Transverse colon (tissue), 4 donors: ENCODE data around the gene NDE1. TPM values are rescaled to one million over a fixed set of nuclear protein-coding genes. Genes with fewer than 3 reads are reported as not detected.
A peak's percentile ranks its signal among the peaks of the same experiment; 100 is the strongest.

Experiments used
- DNase-seq: peaks from one replicate; pipeline ENCODE4 v3.0.0-alpha.2; 2019
- H3K27ac ChIP-seq, 4 donors: fragments of 200-600 bp; sonication (generic); 2 replicates each; pipeline ENCODE4 v1.5.1; 2016 to 2018; ENCODE audit warnings: inconsistent platforms in 4 of 4
- H3K27me3 ChIP-seq: fragments of 200-600 bp; sonication (generic); 2 replicates; pipeline ENCODE4 v1.5.1; 2017; ENCODE audit warnings: inconsistent platforms
- H3K36me3 ChIP-seq, 4 donors: fragments of 200-600 bp; sonication (generic); 2 replicates each; pipeline ENCODE4 v1.5.1; 2017 to 2019; ENCODE audit warnings: inconsistent platforms in 4 of 4
- H3K4me1 ChIP-seq, 4 donors: fragments of 200-600 bp; sonication (generic); 2 replicates each; pipeline ENCODE4 v1.5.1; 2017 to 2020; ENCODE audit warnings: inconsistent platforms in 4 of 4
- H3K4me3 ChIP-seq, 4 donors: fragments of 200-600 bp; sonication (generic); 1 replicate in 1 of 4; 2 replicates in 3 of 4; pipeline versions ENCODE4 v1.5.1 to v1.6.1; 2017 to 2019; ENCODE audit warnings: inconsistent platforms in 4 of 4
- H3K9me3 ChIP-seq, 2 donors: fragments of 200-600 bp; sonication (generic); 2 replicates each; pipeline ENCODE4 v1.5.1; 2017 to 2019; ENCODE audit warnings: inconsistent platforms in 2 of 2
- EP300 ChIP-seq: sonication (generic); formaldehyde crosslinking; IDR thresholded peaks from one replicate; pipeline ENCODE4 v1.6.1; 2017; ENCODE audit warnings: antibody characterized with exemption, low read depth
- POLR2A ChIP-seq: fragments of 450-650 bp; IDR thresholded peaks from one replicate; pipeline ENCODE4 v1.6.1; 2016; ENCODE audit warnings: antibody characterized with exemption, mild to moderate bottlenecking, moderate library complexity
- POLR2AphosphoS5 ChIP-seq, 3 donors: sonication (generic); formaldehyde crosslinking; IDR thresholded peaks; one replicate each; pipeline ENCODE4 v1.6.1; 2016; ENCODE audit warnings: antibody characterized with exemption in 3 of 3
- WGBS, 2 donors: methylation state at CpG; one replicate each; pipeline ENCODE4 v1.1.5; 2018; ENCODE audit warnings: low coverage in 1 of 2; 5-methylcytosine and 5-hydroxymethylcytosine counted together
- in situ Hi-C, 4 donors: fragments of 200-750 bp; cut with MboI; loops; one replicate each; pipeline versions ENCODE4 v1.15.0 to v1.15.1; 2017; ENCODE audit warnings: low sequenced_read_pairs in 3 of 4, low pct_ligation_motif_present in 1 of 4, low pct_unique_long_range_greater_than_20kb in 1 of 4
- intact Hi-C: fragments of 100-400 bp; cut with DNase I; formaldehyde crosslinking; loops from one replicate; pipeline ENCODE4 v1.15.1; 2023; ENCODE audit warnings: low total_unique reads
- total RNA-seq, 4 donors: library from RNA; depleted of rRNA; stranded (reverse); fragments of >200 nt; gene quantifications; one replicate each; pipeline ENCODE4 v1.1.0, GENCODE V29; 2016
- TF ChIP-seq, protein P1 (sequence below), 5 experiments: fragments of 200-600 bp in 3 of 5; fragments of 450-650 bp in 2 of 5; sonication (generic) in 3 of 5; IDR thresholded peaks; 1 replicate in 2 of 5; 2 replicates in 3 of 5; pipeline ENCODE4 v1.5.1; 2016 to 2017; ENCODE audit warnings: antibody characterized with exemption in 5 of 5, inconsistent platforms in 3 of 5, mild to moderate bottlenecking in 2 of 5, moderate library complexity in 1 of 5

The NDE1 gene
- total RNA-seq, 4 donors from 2014 or later = 21.0 to 47.6 (median 36.3) TPM

DNA sequence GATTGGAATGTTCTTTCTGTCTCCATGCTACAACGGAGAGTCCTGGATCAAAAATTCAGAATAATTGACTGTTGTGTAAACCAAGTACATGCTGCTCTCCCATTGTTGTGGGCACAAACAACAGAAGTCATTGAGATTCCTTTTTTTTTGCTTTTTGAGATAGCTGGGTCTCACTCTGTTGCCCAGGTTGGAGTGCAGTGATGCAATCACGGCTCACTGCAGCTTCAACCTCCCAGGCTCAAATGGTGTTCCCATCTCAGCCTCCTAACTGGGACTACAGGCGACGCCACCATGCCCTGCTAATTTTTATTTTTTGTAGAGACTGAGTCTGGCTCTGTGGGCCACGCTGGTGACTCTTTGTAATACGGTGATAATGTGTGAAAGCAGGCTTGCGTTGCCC is 24.5 kb downstream of the NDE1 start:
- TF ChIP-seq POLR2A (no peak), EP300 (no peak), POLR2AphosphoS5 (IDR thresholded peaks at IDR 0.05) (no peak)
- TF ChIP-seq, protein P1, sequence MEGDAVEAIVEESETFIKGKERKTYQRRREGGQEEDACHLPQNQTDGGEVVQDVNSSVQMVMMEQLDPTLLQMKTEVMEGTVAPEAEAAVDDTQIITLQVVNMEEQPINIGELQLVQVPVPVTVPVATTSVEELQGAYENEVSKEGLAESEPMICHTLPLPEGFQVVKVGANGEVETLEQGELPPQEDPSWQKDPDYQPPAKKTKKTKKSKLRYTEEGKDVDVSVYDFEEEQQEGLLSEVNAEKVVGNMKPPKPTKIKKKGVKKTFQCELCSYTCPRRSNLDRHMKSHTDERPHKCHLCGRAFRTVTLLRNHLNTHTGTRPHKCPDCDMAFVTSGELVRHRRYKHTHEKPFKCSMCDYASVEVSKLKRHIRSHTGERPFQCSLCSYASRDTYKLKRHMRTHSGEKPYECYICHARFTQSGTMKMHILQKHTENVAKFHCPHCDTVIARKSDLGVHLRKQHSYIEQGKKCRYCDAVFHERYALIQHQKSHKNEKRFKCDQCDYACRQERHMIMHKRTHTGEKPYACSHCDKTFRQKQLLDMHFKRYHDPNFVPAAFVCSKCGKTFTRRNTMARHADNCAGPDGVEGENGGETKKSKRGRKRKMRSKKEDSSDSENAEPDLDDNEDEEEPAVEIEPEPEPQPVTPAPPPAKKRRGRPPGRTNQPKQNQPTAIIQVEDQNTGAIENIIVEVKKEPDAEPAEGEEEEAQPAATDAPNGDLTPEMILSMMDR (IDR thresholded peaks at IDR 0.05) = no peak
- intact Hi-C loops (no loop called here), in situ Hi-C loops (no loop called here)
- Histone ChIP-seq H3K9me3 (no peaks in the 10 kb centered on the region), H3K4me1 (peaks cover 10 to 23% (median 17%) of the 10 kb centered on the region in 4 donors), H3K27ac (peak overlapping the region in 1 of 4 donors; percentile 87), H3K27me3 (no peaks in the 10 kb centered on the region), H3K36me3 (peaks cover 0 to 13% (median 5%) of the 10 kb centered on the region in 4 donors), H3K4me3 (no peak overlapping the region)
- no peak for DNase-seq
- 92 to 94% methylated on average over 6 to 7 of the region's 7 CpGs for WGBS, 2 donors

DNA sequence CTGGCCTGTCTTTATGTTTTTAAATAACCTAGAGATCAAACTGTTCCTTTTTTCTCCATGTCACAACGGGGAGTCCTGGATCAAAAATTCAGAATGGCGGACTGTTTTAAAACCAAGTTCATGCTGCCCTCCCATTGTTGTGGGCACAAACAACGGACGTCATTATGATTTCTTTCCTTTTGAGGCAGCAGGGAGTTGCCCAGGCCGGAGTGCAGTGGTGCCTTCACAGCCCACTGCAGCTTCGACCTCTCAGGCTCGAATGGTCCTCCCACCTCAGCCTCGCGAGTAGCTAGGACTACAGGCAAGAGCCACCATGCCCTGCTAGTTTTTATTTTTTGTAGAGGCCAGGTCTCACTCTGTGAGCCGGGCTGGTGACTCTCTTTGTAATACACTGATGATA is 26.5 kb downstream of the NDE1 start:
- Histone ChIP-seq H3K27me3 (no peaks in the 10 kb centered on the region), H3K36me3 (peaks cover 0 to 9% (median 4%) of the 10 kb centered on the region in 4 donors), H3K4me3 (no peak overlapping the region), H3K9me3 (no peaks in the 10 kb centered on the region), H3K4me1 (peaks cover 10 to 23% (median 17%) of the 10 kb centered on the region in 4 donors), H3K27ac (no peak overlapping the region)
- in situ Hi-C loops = no loop called here
- WGBS, 2 donors = 82% methylated on average over 10 of the region's 10 CpGs; no CpG with 5 or more reads in 1 of the 2 donors
- intact Hi-C loops = no loop called here
- TF ChIP-seq EP300 (no peak), POLR2AphosphoS5 (IDR thresholded peaks at IDR 0.05) (no peak), POLR2A (no peak)
- TF ChIP-seq, protein P1 (IDR thresholded peaks at IDR 0.05) = no peak
- no peak for DNase-seq

DNA sequence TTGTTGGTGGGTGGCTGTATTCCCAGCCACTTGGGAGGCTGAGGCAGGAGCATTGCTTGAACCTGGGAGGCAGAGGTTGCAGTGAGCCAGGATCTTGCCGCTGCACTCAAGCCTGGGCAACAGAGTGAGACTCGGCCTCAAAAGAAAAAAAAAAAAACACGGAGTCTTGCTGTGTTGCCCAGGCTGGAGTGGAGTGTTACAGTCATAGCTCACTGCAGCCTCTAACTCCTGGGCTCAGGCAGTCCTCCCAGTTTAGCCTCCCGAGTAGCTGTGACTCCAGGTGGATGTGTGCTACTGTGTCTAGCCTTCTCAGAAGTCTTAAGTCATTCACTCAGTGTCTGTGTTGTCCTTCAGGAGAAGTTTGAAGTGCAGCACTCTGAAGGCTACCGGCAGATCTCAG is 27.4 kb downstream of the NDE1 start:
- intact Hi-C loops = no loop called here
- Histone ChIP-seq H3K4me3 (no peak overlapping the region), H3K36me3 (peaks cover 0 to 9% (median 4%) of the 10 kb centered on the region in 4 donors), H3K4me1 (peaks cover 10 to 18% (median 13%) of the 10 kb centered on the region in 4 donors), H3K27ac (no peak overlapping the region), H3K27me3 (no peaks in the 10 kb centered on the region), H3K9me3 (no peaks in the 10 kb centered on the region)
- no peak for DNase-seq
- in situ Hi-C loops = no loop called here
- TF ChIP-seq POLR2AphosphoS5 (IDR thresholded peaks at IDR 0.05) (no peak), EP300 (no peak), POLR2A (no peak)
- TF ChIP-seq, protein P1 (IDR thresholded peaks at IDR 0.05) = no peak
- 97% methylated on average over 5 of the region's 5 CpGs; no CpG with 5 or more reads in 1 of the 2 donors for WGBS, 2 donors

DNA sequence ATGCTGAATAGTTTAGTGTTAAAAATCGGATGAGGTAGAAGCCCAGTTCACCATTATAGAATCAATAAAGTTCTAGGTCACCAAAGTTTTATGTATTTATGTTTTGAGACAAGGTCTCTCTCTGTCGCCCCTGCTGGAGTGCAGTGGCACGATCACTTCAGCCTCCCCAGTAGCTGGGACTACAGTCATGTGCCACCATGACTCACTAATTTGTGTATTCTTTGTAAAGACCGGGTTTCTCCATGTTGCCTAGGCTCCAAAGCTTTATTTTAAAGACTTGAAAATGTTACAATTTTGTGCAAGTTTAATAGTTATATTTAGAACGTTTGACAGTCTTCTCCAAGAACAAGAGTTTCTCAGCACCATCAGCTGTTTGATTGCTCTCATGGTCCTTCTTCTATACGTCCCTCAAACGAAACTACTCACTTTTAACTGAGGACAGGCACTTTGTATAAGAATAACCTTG is 32.1 kb downstream of the NDE1 start:
- DNase-seq = peak; percentile 21
- 55 to 69% methylated on average over 7 of the region's 7 CpGs for WGBS, 2 donors
- no peaks in the 10 kb centered on the region for H3K9me3 ChIP-seq
- intact Hi-C loops (no loop called here), in situ Hi-C loops (no loop called here)
- H3K27me3 ChIP-seq = no peaks in the 10 kb centered on the region
- H3K36me3 ChIP-seq = peaks cover 0 to 27% (median 6%) of the 10 kb centered on the region in 4 donors
- peak overlapping the region in 1 of 4 donors; percentile 8 for H3K27ac ChIP-seq
- H3K4me3 ChIP-seq = no peak overlapping the region
- peaks cover 0 to 3% (median 0%) of the 10 kb centered on the region in 4 donors for H3K4me1 ChIP-seq
- TF ChIP-seq, protein P1 (IDR thresholded peaks at IDR 0.05) = peak; percentile 25 to 39 (median 26)
- no peak for TF ChIP-seq POLR2A
